Measurements from ENCODE around the gene SDCBP2.
"Not testable (repeated sequence)": the region's sequence is repeated elsewhere in the genome, so short reads cannot be mapped to it uniquely, and the experiment has no call there.

SDCBP2 gene

DNA sequence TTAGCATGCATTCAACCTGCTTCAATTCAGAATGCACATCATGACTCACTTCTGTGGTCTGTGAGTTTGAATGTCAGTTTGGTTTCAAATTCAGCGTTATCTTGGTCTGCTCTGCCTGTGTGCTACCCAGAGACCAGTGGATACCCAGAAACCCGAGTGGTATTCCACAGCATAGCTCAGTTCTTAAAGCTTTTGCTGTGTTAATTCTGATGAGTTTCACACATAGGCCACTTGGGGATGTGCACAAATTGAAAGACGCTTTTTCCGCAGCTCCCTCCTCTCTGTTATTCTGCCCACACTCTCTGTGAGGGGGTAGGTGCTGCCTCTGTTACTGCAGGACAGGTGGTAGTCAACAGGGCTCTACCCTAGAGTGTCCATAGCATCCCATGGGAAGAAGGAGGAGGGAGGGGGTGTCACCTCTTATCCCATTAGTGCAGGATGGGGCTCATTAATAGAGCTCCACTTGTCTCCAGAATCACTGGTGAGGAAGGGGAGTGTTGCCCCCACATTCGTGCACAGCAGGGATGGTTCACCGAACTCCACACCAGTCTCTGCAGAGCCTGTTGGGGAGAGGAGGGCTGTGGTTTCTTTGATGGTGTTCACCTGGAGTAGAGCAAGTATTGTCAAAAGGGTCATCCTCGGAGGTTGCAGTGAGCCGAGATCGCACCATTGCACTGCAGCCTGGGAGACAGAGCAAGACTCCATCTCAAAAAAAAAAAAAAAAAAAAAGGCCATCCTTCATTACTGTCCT, 29.2 kb upstream of the SDCBP2 start:
- no peak for FAIRE-seq

- no peak for FAIRE-seq
Measured at GRCh38 chr20:1353956-1354355, 25.0 kb upstream of the SDCBP2 start.

- FAIRE-seq = no peak
Measured at GRCh38 chr20:1346315-1346969, 17.5 kb upstream of the SDCBP2 start.

DNA sequence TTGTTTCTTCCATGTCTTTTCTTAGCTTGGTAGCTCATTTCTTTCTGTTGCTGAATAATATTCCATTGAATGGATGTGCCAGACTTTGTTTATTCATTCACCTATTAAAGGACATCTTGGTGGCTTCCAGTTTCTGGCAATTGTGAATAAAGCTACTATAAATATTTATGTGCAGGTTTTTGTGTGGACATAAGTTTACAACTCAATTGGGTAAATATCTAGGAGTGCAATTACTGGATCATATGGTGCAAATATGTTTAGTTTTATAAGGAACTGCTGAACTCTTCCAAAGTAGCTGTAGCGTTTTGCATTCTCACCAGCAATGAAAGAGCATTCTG, 16.8 kb upstream of the SDCBP2 start:
- FAIRE-seq = no peak

DNA sequence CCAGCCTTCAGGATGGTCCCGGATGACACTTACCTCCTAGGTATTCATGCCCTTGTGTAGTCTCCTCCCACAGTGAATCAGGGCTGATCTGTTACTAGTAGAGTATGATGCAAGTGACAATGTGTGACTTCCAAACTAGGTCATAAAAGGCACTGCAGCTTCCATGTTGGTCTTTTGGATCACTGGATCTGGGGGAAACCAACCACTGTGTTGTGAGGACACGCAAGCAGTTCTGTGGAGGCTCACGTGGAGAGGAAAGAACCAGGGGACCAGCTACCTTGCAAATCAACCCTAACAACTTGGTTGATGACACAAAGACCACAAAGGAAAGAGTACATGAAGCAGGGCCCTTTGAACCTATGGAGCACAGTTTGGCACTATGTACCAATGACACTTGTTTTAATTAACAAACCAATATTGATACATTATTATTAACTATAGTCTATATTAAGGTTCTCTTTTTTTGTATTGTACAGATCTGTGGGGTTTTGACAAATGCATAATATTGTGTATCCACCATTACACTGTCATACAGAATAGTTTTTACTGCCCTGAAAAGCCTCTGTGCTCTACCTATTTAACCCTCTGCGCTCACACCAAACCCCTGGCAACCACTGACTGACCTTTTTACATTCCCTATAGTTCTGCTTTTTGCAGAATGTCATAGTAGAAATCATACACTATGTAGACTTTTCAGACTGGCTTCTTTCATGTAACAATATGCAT, 16.3 kb upstream of the SDCBP2 start:
- no peak for FAIRE-seq

DNA sequence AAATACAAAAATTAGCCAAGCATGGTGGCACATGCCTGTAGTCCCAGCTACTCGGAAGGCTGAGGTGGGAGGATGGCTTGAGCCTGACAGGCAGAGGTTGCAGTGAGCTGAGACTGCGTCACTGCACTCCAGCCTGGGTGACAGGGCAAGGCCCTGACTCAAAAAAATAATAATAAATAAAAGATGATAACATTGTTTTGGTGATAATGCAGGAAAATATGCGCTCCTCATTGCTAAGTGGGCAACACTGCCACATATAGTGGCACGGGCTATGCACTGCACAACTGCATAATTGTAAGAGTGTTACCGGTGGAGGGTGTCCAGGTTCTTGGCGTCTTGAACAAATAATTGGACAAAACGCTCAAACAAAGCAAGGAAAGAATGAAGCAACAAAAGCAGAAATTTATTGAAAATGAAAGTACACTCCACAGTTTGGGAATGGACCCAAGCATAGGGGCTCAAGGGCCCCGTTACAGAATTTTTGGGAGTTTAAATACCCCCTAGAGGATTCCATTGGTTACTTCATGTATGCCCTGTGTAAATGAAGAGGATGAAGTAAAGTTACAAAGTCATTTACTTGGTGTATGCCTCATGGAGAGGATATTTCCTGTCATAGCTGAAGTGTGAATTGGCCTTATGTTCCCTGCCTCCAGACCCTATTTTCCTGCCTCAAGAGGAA, 14.6 kb upstream of the SDCBP2 start:
- FAIRE-seq = not testable (repeated sequence)

GRCh38 chr20:1341561-1342265, 12.8 kb upstream of the SDCBP2 start:
- no peak for FAIRE-seq

- FAIRE-seq = no peak
Measured at GRCh38 chr20:1338801-1339200, 9.9 kb upstream of the SDCBP2 start.

GRCh38 chr20:1338096-1338495, 9.2 kb upstream of the SDCBP2 start:
- FAIRE-seq = no peak

GRCh38 chr20:1337441-1337840, 8.5 kb upstream of the SDCBP2 start:
- no peak for FAIRE-seq

GRCh38 chr20:1336699-1337367, 7.9 kb upstream of the SDCBP2 start:
- FAIRE-seq = no peak

DNA sequence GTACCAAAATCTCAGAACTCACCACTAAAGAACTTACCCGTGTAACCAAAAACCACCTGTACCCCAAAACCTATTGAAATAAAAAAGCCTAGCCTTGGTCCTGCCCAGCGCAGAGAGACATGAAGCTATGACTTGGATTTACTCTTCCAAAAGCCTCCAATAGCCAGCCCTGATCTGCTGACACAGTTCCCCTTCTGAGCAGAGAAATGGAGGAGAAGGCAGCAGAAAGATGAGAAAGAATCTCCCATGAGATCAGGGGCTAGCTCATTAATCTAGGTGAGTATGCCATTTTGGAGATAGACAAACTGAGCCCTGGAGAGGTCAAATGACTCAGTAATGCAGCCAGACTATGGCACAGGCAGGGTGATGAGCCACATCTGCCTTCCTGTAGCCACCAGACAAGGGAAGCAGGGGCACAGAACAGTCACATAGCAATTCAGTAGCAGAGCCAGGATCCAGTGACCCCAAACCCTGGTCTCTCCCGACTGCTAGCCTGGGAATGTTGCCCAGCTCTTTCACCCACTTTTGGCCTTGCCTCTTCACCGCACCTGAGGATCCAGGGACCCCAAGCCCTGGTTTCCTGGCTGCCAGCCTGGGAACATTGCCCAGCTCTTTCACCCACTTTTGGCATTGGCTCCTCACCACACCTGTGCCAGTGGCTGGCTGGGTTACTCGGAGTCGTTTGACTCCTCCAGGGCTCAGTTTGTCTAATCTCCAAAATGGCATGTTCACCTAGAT, 7.2 kb upstream of the SDCBP2 start:
- FAIRE-seq = no peak

DNA sequence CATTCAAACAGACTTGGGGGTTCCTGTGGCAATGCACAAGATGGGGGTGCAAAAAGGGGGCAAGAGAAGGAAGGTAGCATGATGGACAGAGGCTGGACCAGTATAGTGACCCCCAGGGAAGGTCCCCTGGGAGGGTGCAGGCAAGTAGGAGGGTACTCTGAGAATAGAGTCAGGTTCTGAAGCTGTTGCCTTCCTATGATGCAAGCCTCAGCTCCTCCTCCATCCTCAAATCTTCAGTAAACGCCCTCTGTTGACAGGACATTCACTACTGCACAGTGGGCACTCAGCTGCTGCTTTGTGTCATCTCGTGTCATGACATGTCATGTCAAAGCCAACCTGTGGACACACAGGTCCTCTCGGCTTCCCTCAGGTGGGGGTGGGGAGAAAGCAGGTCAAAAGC, 5.8 kb upstream of the SDCBP2 start:
- FAIRE-seq = no peak

GRCh38 chr20:1334370-1334731, 5.4 kb upstream of the SDCBP2 start:
- FAIRE-seq = no peak

- no peak for FAIRE-seq
Measured at GRCh38 chr20:1333462-1334369, 4.8 kb upstream of the SDCBP2 start.

- FAIRE-seq = no peak
Measured at GRCh38 chr20:1332749-1333300, 3.9 kb upstream of the SDCBP2 start.

GRCh38 chr20:1331801-1332453, 3.0 kb upstream of the SDCBP2 start:
- FAIRE-seq = no peak

GRCh38 chr20:1331101-1331500, 2.2 kb upstream of the SDCBP2 start:
- no peak for FAIRE-seq

- no peak for FAIRE-seq
Measured at GRCh38 chr20:1330075-1330830, 1.3 kb upstream of the SDCBP2 start.
